GM23338 (cell line): ENCODE data around the gene KRTAP10-1. TPM values are rescaled to one million over a fixed set of nuclear protein-coding genes. Genes with fewer than 3 reads are reported as not detected.

Experiments used
- ATAC-seq: fragments of 200-7000 bp; cut with Tn5 transposase; 3 replicates; pipeline ENCODE4 v1.9.1; 2020
- DNase-seq: peaks from one replicate; pipeline ENCODE4 v3.0.0-alpha.2; 2015; ENCODE audit warnings: low spot score
- H2AFZ ChIP-seq: fragments of 200-600 bp; sonication (generic); 2 replicates; pipeline ENCODE4 v1.8.0; 2016; ENCODE audit warnings: antibody characterized with exemption, mild to moderate bottlenecking, moderate library complexity
- H3F3A ChIP-seq: fragments of 200-600 bp; sonication (generic); replicated peaks from 2 replicates; pipeline ENCODE4 v1.8.0; 2017; ENCODE audit warnings: antibody characterized with exemption, mixed run types, low read depth
- H3K27ac ChIP-seq: fragments of 200-600 bp; sonication (generic); 2 replicates; pipeline ENCODE4 v1.6.1; 2016; ENCODE audit warnings: low read depth
- H3K27me3 ChIP-seq: fragments of 200-600 bp; sonication (generic); 2 replicates; pipeline ENCODE4 v1.8.0; 2016; ENCODE audit warnings: mild to moderate bottlenecking, mixed run types, moderate library complexity; ENCODE audit not compliant: insufficient read depth
- H3K36me3 ChIP-seq: fragments of 200-600 bp; sonication (generic); 2 replicates; pipeline ENCODE4 v1.8.0; 2016; ENCODE audit warnings: mild to moderate bottlenecking; ENCODE audit not compliant: insufficient read depth
- H3K4me1 ChIP-seq: fragments of 200-600 bp; sonication (generic); 2 replicates; pipeline ENCODE4 v1.8.0; 2016; ENCODE audit warnings: mild to moderate bottlenecking, moderate library complexity; ENCODE audit not compliant: insufficient read depth
- H3K4me2 ChIP-seq: fragments of 200-600 bp; sonication (generic); 2 replicates; pipeline ENCODE4 v1.7.1; 2017; ENCODE audit warnings: mixed run types
- H3K4me3 ChIP-seq: fragments of 200-600 bp; sonication (generic); 2 replicates; pipeline ENCODE4 v1.6.1; 2016; ENCODE audit warnings: mixed run types
- H3K79me2 ChIP-seq: fragments of 200-600 bp; sonication (generic); replicated peaks from 2 replicates; pipeline ENCODE4 v1.8.0; 2017; ENCODE audit warnings: mild to moderate bottlenecking; ENCODE audit not compliant: insufficient read depth
- H3K9me2 ChIP-seq: fragments of 200-600 bp; sonication (generic); 2 replicates; pipeline ENCODE4 v1.8.0; 2017; ENCODE audit not compliant: insufficient read depth
- H4K20me1 ChIP-seq: fragments of 200-600 bp; sonication (generic); replicated peaks from 2 replicates; pipeline ENCODE4 v1.8.0; 2017; ENCODE audit warnings: mild to moderate bottlenecking; ENCODE audit not compliant: insufficient read depth
- H3K27ac Mint-ChIP-seq: 2 replicates; pipeline ENCODE4 v1.8.0; 2020; ENCODE audit warnings: inconsistent platforms, mild to moderate bottlenecking, moderate library complexity, mixed read lengths
- H3K27me3 Mint-ChIP-seq: 3 replicates; pipeline ENCODE4 v1.8.0; 2022; ENCODE audit warnings: low read depth, mild to moderate bottlenecking, moderate library complexity, mixed read lengths, inconsistent platforms; ENCODE audit not compliant: insufficient read depth, poor library complexity
- H3K36me3 Mint-ChIP-seq: 3 replicates; pipeline ENCODE4 v1.8.0; 2021; ENCODE audit warnings: low read depth, mild to moderate bottlenecking, inconsistent platforms, moderate library complexity, mixed read lengths
- H3K4me1 Mint-ChIP-seq: 3 replicates; pipeline ENCODE4 v1.8.0; 2020; ENCODE audit warnings: mild to moderate bottlenecking, inconsistent platforms, mixed read lengths
- H3K4me3 Mint-ChIP-seq: 3 replicates; pipeline ENCODE4 v1.8.0; 2021; ENCODE audit warnings: moderate library complexity, mild to moderate bottlenecking, inconsistent platforms, mixed read lengths
- H3K9me3 Mint-ChIP-seq: 3 replicates; pipeline ENCODE4 v1.8.0; 2020; ENCODE audit warnings: moderate library complexity, mild to moderate bottlenecking, inconsistent platforms, mixed read lengths
- CREB1 ChIP-seq: fragments of 250-450 bp; sonication (Bioruptor Pico); IDR thresholded peaks from 2 replicates; pipeline ENCODE4 v1.5.0; 2020; ENCODE audit warnings: low read depth, mild to moderate bottlenecking, moderate library complexity
- CTCF ChIP-seq, 2 experiments: fragments of 200-600 bp in 1 of 2; sonication (generic) in 1 of 2; conservative IDR thresholded peaks; 2 replicates each; pipeline versions ENCODE4 v1.5.1 to v1.6.1; 2016 to 2017; ENCODE audit warnings: antibody characterized with exemption in 2 of 2, low read depth in 2 of 2, mild to moderate bottlenecking in 2 of 2, moderate library complexity in 1 of 2
- STAT1 ChIP-seq: IDR thresholded peaks from one replicate; pipeline ENCODE4 v1.6.1; 2016; ENCODE audit warnings: antibody characterized with exemption; ENCODE audit not compliant: unreplicated experiment
- polyA plus RNA-seq: library from polyadenylated mRNA; unstranded; fragments of >200 nt; fragmentation: Nextera tagmentation; extraction: Ambion mirVana; gene quantifications from 2 replicates; pipeline ENCODE4 v1.2.1, GENCODE V29; 2016
- total RNA-seq: library from RNA; depleted of rRNA; stranded (reverse); fragments of >200 nt; shearing (Covaris generic); gene quantifications from 2 replicates; pipeline ENCODE4 v1.2.3, GENCODE V29; 2014; rRNA removed
- TF ChIP-seq, protein P1 (sequence below): IDR thresholded peaks from one replicate; pipeline ENCODE4 v1.6.1; 2018; ENCODE audit warnings: antibody characterized with exemption; ENCODE audit not compliant: unreplicated experiment

KRTAP10-1 gene
- total and polyA plus RNA-seq, 2 experiments from 2014 or later: not detected

- no peak for DNase-seq
- no peak overlapping the region for H3K27ac Mint-ChIP-seq
Observed at GRCh38 chr21:44490816-44491215, 49.2 kb downstream of the KRTAP10-1 start.

GRCh38 chr21:44490405-44490804 is 49.6 kb downstream of the KRTAP10-1 start:
- Mint-ChIP-seq H3K27me3 (peaks cover 4% of the 10 kb centered on the region), H3K27ac (no peak overlapping the region), H3K4me1 (0 out of 3 replicates have a peak, but pooled peaks cover 2% of the 10 kb centered on the region), H3K9me3 (peaks cover 52% of the 10 kb centered on the region), H3K36me3 (peaks cover 51% of the 10 kb centered on the region), H3K4me3 (no peak overlapping the region)
- H3K27me3 ChIP-seq: no peaks in the 10 kb centered on the region
- ATAC-seq: no peak
- H3K4me1 ChIP-seq: no peaks in the 10 kb centered on the region; the same call in 1 of the 2 replicates
- TF ChIP-seq, protein P1, sequence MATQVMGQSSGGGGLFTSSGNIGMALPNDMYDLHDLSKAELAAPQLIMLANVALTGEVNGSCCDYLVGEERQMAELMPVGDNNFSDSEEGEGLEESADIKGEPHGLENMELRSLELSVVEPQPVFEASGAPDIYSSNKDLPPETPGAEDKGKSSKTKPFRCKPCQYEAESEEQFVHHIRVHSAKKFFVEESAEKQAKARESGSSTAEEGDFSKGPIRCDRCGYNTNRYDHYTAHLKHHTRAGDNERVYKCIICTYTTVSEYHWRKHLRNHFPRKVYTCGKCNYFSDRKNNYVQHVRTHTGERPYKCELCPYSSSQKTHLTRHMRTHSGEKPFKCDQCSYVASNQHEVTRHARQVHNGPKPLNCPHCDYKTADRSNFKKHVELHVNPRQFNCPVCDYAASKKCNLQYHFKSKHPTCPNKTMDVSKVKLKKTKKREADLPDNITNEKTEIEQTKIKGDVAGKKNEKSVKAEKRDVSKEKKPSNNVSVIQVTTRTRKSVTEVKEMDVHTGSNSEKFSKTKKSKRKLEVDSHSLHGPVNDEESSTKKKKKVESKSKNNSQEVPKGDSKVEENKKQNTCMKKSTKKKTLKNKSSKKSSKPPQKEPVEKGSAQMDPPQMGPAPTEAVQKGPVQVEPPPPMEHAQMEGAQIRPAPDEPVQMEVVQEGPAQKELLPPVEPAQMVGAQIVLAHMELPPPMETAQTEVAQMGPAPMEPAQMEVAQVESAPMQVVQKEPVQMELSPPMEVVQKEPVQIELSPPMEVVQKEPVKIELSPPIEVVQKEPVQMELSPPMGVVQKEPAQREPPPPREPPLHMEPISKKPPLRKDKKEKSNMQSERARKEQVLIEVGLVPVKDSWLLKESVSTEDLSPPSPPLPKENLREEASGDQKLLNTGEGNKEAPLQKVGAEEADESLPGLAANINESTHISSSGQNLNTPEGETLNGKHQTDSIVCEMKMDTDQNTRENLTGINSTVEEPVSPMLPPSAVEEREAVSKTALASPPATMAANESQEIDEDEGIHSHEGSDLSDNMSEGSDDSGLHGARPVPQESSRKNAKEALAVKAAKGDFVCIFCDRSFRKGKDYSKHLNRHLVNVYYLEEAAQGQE: no peak
- TF ChIP-seq STAT1: no peak
- no peaks in the 10 kb centered on the region for H3K9me2 ChIP-seq
- no peak overlapping the region for H3K4me2 ChIP-seq
- no peak overlapping the region for H3K4me3 ChIP-seq
- H3K79me2 ChIP-seq: peaks cover 24% of the 10 kb centered on the region
- no peak for DNase-seq
- H3K27ac ChIP-seq: no peak overlapping the region
- peaks cover 5% of the 10 kb centered on the region; the same call in 1 of the 2 replicates for H3K36me3 ChIP-seq
- no peak overlapping the region for H2AFZ ChIP-seq
- H4K20me1 ChIP-seq: no peaks in the 10 kb centered on the region; the same call in 1 of the 2 replicates
- no peaks in the 10 kb centered on the region for H3F3A ChIP-seq

More at GRCh38 chr21:44490816-44491215, 49.2 kb downstream of the KRTAP10-1 start:
- H3K4me3 ChIP-seq: no peak overlapping the region
- H3K27ac ChIP-seq: no peak overlapping the region
- Mint-ChIP-seq H3K36me3 (peaks cover 52% of the 10 kb centered on the region), H3K9me3 (peaks cover 53% of the 10 kb centered on the region), H3K4me1 (0 out of 3 replicates have a peak, but pooled peaks cover 2% of the 10 kb centered on the region), H3K4me3 (no peak overlapping the region), H3K27me3 (peaks cover 4% of the 10 kb centered on the region)
- no peaks in the 10 kb centered on the region; the same call in 1 of the 2 replicates for H3K4me1 ChIP-seq
- H3K79me2 ChIP-seq: peaks cover 24% of the 10 kb centered on the region
- no peaks in the 10 kb centered on the region for H3F3A ChIP-seq
- no peaks in the 10 kb centered on the region for H3K9me2 ChIP-seq
- ATAC-seq: no peak
- H3K4me2 ChIP-seq: no peak overlapping the region
- H3K36me3 ChIP-seq: peaks cover 5% of the 10 kb centered on the region; the same call in 1 of the 2 replicates
- H2AFZ ChIP-seq: no peak overlapping the region
- no peak for TF ChIP-seq STAT1
- no peaks in the 10 kb centered on the region for H3K27me3 ChIP-seq
- no peaks in the 10 kb centered on the region; the same call in 1 of the 2 replicates for H4K20me1 ChIP-seq

DNA sequence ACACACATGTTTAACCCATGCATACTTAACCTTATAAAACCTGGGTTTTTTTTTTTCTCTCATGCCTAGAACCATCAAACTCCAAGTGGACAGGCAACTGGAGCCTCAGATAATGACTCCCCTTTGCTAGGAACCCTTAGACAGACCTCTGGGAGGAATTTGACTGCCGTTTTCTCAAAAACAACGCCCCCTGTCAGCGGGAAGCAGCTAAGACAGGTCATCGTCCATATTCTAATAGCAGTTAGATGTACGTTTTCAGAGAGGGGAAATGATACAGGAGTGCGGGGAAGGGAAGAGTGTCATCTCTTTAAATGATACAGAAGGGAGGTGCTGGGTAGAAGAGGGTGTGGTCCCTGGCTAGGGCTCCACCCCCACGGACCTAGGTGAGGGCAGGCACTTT is 50.0 kb downstream of the KRTAP10-1 start:
- TF ChIP-seq CREB1 (CRISPR knock-in tag) (no peak), CTCF (conservative IDR thresholded peaks at IDR 0.05; ENCODE audit: low read depth in 2 of 2) (peak; percentile 62 to 77)
- H3K4me3 Mint-ChIP-seq: no peak overlapping the region
- peaks cover 49% of the 10 kb centered on the region for H3K36me3 Mint-ChIP-seq
- no peaks in the 10 kb centered on the region; the same call in 1 of the 2 replicates for H3K4me1 ChIP-seq
- peaks cover 48% of the 10 kb centered on the region for H3K9me3 Mint-ChIP-seq
- peaks cover 5% of the 10 kb centered on the region; the same call in 1 of the 2 replicates for H3K36me3 ChIP-seq
- peak; percentile 71 for DNase-seq
- H3K27me3 ChIP-seq: no peaks in the 10 kb centered on the region
- no peak overlapping the region for H3K27ac ChIP-seq
- no peak overlapping the region for H3K4me3 ChIP-seq
- H3F3A ChIP-seq: no peaks in the 10 kb centered on the region
- no peak overlapping the region for H3K4me2 ChIP-seq
- H2AFZ ChIP-seq: no peak overlapping the region
- H3K27me3 Mint-ChIP-seq: peaks cover 2% of the 10 kb centered on the region
- peaks cover 24% of the 10 kb centered on the region for H3K79me2 ChIP-seq
- H3K27ac Mint-ChIP-seq: no peak overlapping the region
- ATAC-seq: peak; percentile 14; the same call in 2 of the 3 replicates
- H3K9me2 ChIP-seq: no peaks in the 10 kb centered on the region
- peaks cover 4% of the 10 kb centered on the region; the same call in 2 of the 3 replicates for H3K4me1 Mint-ChIP-seq
- H4K20me1 ChIP-seq: no peaks in the 10 kb centered on the region; the same call in 1 of the 2 replicates

Other genes starting within 250 kb of the KRTAP10-1 start
- gene PFKL, start 240.1 kb downstream of the KRTAP10-1 start, total RNA-seq: 92.3 and 106 TPM in 2 replicates
- 39.9 and 40.3 TPM in 2 replicates for gene PFKL, start 240.1 kb downstream of the KRTAP10-1 start, polyA plus RNA-seq
- 23.2 and 24.0 TPM in 2 replicates for gene CFAP410, start 200.8 kb downstream of the KRTAP10-1 start, total RNA-seq
- gene CFAP410, start 200.8 kb downstream of the KRTAP10-1 start, polyA plus RNA-seq: 11.0 and 15.4 TPM in 2 replicates
- gene TRPM2, start 186.6 kb downstream of the KRTAP10-1 start, total RNA-seq: 0.83 and 2.0 TPM in 2 replicates
- 0.50 and 0.53 TPM in 2 replicates for gene TRPM2, start 186.6 kb downstream of the KRTAP10-1 start, polyA plus RNA-seq
- 4.4 and 6.8 TPM in 2 replicates for gene LRRC3, start 84.7 kb downstream of the KRTAP10-1 start, total RNA-seq
- 0.95 and 1.2 TPM in 2 replicates for gene LRRC3, start 84.7 kb downstream of the KRTAP10-1 start, polyA plus RNA-seq
- gene KRTAP10-2, start 11.3 kb upstream of the KRTAP10-1 start, total RNA-seq: not detected in 2 replicates
- 0.24 TPM in 1 of 2 replicates, not detected in the other for gene KRTAP10-2, start 11.3 kb upstream of the KRTAP10-1 start, polyA plus RNA-seq
- not detected in 2 replicates for gene KRTAP10-3, start 18.6 kb upstream of the KRTAP10-1 start, total RNA-seq
- not detected in 2 replicates for gene KRTAP10-3, start 18.6 kb upstream of the KRTAP10-1 start, polyA plus RNA-seq
- not detected in 2 replicates for gene KRTAP10-4, start 33.5 kb upstream of the KRTAP10-1 start, total RNA-seq
- gene KRTAP10-4, start 33.5 kb upstream of the KRTAP10-1 start, polyA plus RNA-seq: not detected in 2 replicates
- not detected in 2 replicates for gene KRTAP10-5, start 40.4 kb upstream of the KRTAP10-1 start, total RNA-seq
- gene KRTAP10-5, start 40.4 kb upstream of the KRTAP10-1 start, polyA plus RNA-seq: not detected in 2 replicates
- not detected in 2 replicates for gene KRTAP10-6, start 52.3 kb upstream of the KRTAP10-1 start, total RNA-seq
- not detected in 2 replicates for gene KRTAP10-6, start 52.3 kb upstream of the KRTAP10-1 start, polyA plus RNA-seq
- not detected in 2 replicates for gene KRTAP10-7, start 60.4 kb upstream of the KRTAP10-1 start, total RNA-seq
- gene KRTAP10-7, start 60.4 kb upstream of the KRTAP10-1 start, polyA plus RNA-seq: not detected in 2 replicates
- gene KRTAP10-8, start 71.9 kb upstream of the KRTAP10-1 start, total RNA-seq: not detected in 2 replicates
- gene KRTAP10-8, start 71.9 kb upstream of the KRTAP10-1 start, polyA plus RNA-seq: not detected in 2 replicates
- not detected in 2 replicates for gene KRTAP10-9, start 86.9 kb upstream of the KRTAP10-1 start, total RNA-seq
- gene KRTAP10-9, start 86.9 kb upstream of the KRTAP10-1 start, polyA plus RNA-seq: not detected in 2 replicates
- not detected in 2 replicates for gene KRTAP10-10, start 97.2 kb upstream of the KRTAP10-1 start, total RNA-seq
- not detected in 2 replicates for gene KRTAP10-10, start 97.2 kb upstream of the KRTAP10-1 start, polyA plus RNA-seq
- gene KRTAP10-11, start 106.2 kb upstream of the KRTAP10-1 start, total RNA-seq: not detected in 2 replicates
- gene KRTAP10-11, start 106.2 kb upstream of the KRTAP10-1 start, polyA plus RNA-seq: not detected in 2 replicates
- not detected in 2 replicates for gene KRTAP12-4, start 114.5 kb upstream of the KRTAP10-1 start, total RNA-seq
- gene KRTAP12-4, start 114.5 kb upstream of the KRTAP10-1 start, polyA plus RNA-seq: not detected in 2 replicates
- gene KRTAP12-3, start 117.7 kb upstream of the KRTAP10-1 start, total RNA-seq: not detected in 2 replicates
- gene KRTAP12-3, start 117.7 kb upstream of the KRTAP10-1 start, polyA plus RNA-seq: not detected in 2 replicates
- not detected in 2 replicates for gene KRTAP12-2, start 126.7 kb upstream of the KRTAP10-1 start, total RNA-seq
- gene KRTAP12-2, start 126.7 kb upstream of the KRTAP10-1 start, polyA plus RNA-seq: not detected in 2 replicates
- not detected in 2 replicates for gene KRTAP12-1, start 142.0 kb upstream of the KRTAP10-1 start, total RNA-seq
- gene KRTAP12-1, start 142.0 kb upstream of the KRTAP10-1 start, polyA plus RNA-seq: not detected in 2 replicates
- not detected in 2 replicates for gene KRTAP10-12, start 157.0 kb upstream of the KRTAP10-1 start, total RNA-seq
- gene KRTAP10-12, start 157.0 kb upstream of the KRTAP10-1 start, polyA plus RNA-seq: not detected in 2 replicates
- 0.35 TPM in 1 of 2 replicates, not detected in the other for gene TSPEAR, start 171.4 kb upstream of the KRTAP10-1 start, total RNA-seq
- 0.45 and 0.92 TPM in 2 replicates for gene TSPEAR, start 171.4 kb upstream of the KRTAP10-1 start, polyA plus RNA-seq